Sigmoid colon (tissue), 4 donors: ENCODE measurements around the gene HRC.

Source experiments
- CTCF ChIP-seq, 4 experiments: fragments of 450-650 bp in 3 of 4; fragments of 200-600 bp in 1 of 4; IDR thresholded peaks; one replicate each; pipeline ENCODE4 v1.5.1; 2016 to 2019; ENCODE audit warnings: antibody characterized with exemption in 4 of 4, mild to moderate bottlenecking in 3 of 4, moderate library complexity in 2 of 4
- EP300 ChIP-seq, 4 donors: sonication (generic); formaldehyde crosslinking; IDR thresholded peaks; one replicate each; pipeline ENCODE4 v1.6.1; 2017; ENCODE audit warnings: antibody characterized with exemption in 4 of 4
- POLR2A ChIP-seq, 2 donors: fragments of 450-650 bp; IDR thresholded peaks; one replicate each; pipeline ENCODE4 v1.6.1; 2016; ENCODE audit warnings: antibody characterized with exemption in 2 of 2, mild to moderate bottlenecking in 2 of 2, moderate library complexity in 2 of 2
- POLR2AphosphoS5 ChIP-seq, 4 donors: sonication (generic); formaldehyde crosslinking; IDR thresholded peaks; one replicate each; pipeline ENCODE4 v1.6.1; 2017; ENCODE audit warnings: antibody characterized with exemption in 4 of 4

- TF ChIP-seq POLR2AphosphoS5 (IDR thresholded peaks at IDR 0.05) (no peak), EP300 (IDR thresholded peaks at IDR 0.05) (no peak), CTCF (IDR thresholded peaks at IDR 0.05) (no peak), POLR2A (IDR thresholded peaks at IDR 0.05) (no peak)
Measured at GRCh38 chr19:49111218-49111998, 43.8 kb downstream of the HRC start.
